GM18870 (cell line): Measurements from ENCODE around the gene JMJD8.

Source experiments
- ATAC-seq: cut with Tn5 transposase; IDR thresholded peaks from one replicate; pipeline ENCODE4 v1.9.1; 2021; ENCODE audit warnings: moderate library complexity; ENCODE audit not compliant: unreplicated experiment

The JMJD8 gene

DNA sequence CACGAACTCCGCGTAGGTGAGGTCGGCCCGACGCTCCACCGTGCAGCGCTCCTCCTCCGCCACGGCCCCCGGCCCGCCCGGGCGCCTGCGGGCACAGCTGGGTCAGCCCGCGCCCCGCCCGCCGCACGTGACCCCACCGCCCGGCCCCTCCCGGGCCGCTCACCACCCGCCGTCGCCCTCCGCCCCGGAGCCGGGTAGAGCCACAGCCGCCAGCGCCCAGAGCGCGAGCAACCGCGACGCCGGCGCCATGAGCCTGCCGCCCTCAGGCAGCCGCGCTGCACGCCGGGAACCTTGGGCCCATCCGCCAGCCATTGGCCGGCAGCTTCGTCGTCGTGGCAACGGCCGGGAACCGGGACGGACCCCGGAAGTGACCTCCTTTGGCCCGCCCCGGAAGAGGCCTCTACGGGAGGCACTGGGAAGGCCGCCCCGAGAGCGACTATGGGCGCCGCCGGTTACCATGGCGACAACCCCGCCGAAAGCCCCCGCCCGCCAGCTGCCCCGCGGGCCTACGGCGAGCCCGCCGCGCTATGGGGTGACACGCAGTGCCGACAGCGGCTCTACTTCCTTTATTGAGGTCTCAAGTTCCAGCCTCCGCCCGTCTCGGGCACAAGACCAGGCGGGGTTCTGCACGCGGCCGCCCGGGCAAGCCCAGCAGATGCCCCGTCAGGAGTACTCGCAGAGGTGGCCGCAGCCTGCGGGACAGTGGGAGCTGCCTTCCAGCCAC lies at the start of gene JMJD8:
Gene JMJD8 (minus strand): TSS at position 264 of the 724 bp plus-strand sequence. CDS start 15 bp downstream, at position 249.
- peak; percentile 53 for ATAC-seq

DNA sequence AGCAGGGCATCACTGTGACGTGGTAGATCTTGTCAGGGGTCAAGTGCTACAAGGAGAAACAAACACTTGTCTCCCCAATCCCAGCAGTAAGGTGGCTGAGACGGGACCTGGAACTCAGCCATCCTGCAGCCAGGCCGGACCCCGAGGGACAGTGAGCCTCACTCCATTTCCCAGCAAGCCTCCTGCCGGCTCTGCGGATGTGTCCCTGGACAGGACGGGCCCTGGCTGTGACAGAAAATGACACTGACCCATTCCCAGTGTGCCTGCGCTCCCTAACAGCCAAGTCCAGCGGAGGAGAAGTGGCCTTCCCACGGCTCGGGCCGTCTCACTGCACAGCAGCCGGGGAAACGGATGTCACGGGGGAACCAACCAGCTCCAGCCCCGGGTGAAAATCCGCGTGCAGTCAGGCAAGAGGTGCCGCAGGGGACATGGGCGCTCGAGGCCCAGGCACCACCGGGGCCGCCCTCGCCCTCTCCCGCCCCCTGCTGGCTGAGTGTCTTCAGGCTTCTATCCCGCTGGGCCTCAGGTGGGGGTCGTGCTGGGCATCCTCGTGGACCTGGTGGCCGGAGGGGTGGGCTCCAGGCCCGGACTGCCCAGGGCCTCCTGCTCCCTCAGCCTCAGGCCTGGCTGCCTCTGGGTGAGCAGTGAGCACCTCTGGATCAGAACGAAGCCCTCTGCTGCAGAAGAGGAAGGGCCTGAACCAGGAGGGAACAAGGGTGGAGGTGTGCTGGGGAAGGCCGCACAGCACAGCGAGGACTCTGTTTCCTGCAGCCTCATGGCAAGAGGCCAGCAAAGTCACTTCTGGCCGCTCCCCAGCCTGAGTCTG lies 49.5 kb upstream of the JMJD8 start:
- ATAC-seq, result no peak

DNA sequence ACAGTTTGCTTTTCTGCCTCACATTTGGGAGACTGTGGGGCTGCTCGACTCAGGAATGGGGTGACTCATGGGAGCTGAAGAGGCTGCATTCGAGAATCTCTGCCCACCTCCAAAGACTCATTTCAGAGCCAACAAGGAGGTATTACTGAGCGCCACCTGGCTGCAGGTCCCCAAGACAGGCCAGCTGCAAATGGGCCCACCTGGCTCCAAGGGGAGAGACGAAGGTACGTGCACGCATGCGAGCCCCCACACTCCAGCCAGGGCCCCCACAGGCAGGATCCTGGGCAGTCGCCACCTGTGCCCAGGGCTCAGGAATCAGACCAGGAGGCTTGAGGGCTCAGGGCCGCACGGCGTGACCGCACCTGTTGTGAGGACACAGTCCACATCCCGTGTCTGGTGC lies 48.8 kb upstream of the JMJD8 start:
- ATAC-seq, result no peak

DNA sequence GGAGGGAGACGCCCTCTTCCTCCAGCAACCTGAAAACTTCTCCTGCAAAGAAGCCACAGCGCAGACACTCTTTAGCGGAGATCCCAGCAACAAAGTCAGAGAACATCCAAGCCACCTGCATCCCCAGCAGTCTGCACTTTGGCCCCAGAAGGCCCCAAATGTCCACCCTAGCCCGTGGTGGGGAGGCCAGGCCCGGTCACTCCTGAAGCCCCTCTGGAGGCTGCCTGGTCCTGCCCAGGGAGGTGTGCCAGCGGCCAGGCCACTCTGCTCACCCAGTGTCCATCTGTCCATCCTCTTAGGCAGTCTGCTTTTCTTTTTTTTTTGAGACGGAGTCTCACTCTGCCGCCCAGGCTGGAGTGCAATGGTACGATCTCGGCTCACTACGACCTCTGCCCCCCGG lies 48.2 kb upstream of the JMJD8 start:
- ATAC-seq, result no peak

DNA sequence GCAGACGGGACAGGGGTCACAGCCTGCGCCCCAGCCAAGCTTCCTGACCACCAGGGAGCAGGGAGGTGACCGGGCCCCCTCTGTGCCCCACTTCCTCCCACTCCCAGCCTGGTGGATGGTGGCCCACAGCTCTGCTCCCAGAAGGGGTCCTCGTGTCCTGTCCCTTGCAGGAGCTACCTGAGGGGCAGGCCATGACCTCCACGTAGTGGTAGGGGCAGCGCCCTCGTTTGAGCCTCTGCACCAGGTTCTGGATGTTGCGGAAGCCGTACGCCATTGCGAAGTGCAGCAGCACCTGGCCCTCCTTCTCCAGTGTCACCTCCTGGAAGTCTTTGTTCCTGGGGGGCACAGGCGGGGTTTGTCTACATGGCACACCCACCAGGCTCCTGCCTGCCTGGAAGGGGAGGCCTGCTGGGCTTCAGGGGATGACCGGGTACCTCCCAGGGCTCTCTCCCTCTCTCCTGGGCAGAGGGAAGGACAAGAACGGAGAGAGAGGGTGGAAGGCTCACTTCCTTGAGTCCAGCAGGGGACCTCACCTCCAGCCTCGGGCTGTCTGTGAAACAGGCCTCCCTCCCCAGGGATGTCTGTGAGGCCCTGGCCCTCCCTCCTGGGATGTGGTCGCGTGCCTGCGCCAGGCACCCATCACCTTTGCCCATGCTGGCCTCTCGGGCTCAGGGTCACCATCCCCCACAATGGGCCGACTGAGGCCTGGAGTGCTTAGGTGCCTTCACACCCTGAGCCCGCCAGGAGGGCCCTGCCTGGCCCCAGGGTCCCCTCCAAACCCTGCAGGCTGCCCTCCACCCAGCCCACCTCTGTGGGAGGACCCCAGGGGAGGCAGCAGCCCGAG lies 46.8 kb upstream of the JMJD8 start:
- no peak for ATAC-seq

DNA sequence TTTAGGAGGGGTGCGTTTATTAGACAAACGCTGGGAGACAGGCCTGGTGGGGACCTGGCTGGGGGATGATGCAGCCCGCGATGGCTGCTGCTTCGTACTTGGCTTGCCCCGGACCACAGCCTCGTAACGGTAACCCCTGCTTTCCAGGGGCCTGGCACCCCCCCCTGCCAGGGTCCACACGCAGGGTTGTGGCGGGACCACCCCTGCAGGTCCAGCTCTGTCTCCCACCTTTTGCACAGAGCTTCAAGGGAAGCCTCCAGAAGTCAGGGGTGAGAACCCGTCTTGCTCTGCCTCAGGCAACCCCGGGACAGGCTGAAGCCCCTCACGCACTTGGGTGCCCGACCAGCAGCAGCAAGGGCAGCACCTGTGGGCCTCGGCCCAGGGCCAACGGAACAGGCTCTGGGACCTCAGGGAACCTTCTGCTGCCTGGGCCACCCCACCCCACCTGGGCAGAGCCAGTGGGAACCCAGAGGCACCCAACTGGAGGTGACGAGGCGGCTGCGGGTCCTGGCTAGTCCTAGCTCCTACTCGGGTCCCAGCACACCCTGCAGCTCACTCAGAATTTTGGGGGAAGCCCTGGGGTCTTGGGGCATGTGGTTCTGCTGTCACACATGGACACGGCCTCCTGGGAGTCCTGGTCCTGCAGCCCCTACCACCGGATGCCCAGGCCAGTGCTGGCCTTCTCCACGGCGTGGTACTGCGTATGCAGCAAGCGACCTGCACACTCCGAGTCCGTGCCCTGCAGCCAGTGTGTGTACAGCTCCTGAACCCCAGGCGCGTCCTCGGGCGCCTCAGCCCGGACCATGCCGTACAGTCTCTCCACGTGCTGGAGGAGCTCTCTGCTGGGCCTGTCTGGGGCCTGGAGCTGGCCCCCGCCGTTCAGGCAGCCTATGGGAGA lies 45.9 kb upstream of the JMJD8 start:
- ATAC-seq, result no peak

DNA sequence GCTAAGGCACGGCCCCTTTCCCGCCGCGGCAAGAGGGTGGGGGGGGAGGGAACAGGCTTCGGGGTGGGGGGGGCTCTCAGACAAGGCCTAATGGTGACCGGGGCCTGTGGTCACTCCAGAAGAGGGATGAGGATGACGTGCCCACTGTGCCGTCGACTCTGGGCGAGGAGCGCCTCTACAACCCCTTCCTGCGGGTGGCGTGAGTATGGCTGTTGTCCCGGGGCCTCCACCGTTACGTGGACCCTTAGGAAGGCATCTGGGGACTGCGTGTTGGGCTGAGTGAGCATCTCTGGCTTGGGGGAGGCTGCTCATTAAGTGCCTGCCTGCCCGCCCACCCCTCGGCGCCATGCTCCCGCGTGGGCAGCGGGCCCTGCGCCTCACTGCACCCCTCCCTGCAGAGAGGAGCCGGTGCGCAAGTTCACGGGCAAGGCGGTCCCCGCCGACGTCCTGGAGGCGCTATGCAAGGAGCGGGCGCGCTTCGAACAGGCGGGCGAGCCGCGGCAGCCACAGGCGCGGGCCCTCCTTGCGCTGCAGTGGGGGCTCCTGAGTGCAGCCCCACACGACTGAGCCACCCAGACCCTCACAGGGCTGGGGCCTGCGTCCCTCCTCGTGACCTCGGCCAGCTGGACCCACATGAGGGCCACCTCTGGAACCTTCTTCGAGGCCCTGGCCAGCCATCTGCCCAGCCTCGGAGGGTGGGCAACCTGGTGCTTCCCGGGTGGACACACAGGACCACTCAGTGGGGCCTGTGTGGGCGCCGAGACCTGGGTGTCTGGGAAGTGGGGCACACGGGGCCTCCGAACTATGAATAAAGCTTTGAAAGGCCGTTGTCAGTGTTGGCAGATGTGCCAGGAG lies 45.0 kb upstream of the JMJD8 start:
- no peak for ATAC-seq

- no peak for ATAC-seq
These were observed 44.2 kb upstream of the JMJD8 start for GRCh38 chr16:728131-728889.

DNA sequence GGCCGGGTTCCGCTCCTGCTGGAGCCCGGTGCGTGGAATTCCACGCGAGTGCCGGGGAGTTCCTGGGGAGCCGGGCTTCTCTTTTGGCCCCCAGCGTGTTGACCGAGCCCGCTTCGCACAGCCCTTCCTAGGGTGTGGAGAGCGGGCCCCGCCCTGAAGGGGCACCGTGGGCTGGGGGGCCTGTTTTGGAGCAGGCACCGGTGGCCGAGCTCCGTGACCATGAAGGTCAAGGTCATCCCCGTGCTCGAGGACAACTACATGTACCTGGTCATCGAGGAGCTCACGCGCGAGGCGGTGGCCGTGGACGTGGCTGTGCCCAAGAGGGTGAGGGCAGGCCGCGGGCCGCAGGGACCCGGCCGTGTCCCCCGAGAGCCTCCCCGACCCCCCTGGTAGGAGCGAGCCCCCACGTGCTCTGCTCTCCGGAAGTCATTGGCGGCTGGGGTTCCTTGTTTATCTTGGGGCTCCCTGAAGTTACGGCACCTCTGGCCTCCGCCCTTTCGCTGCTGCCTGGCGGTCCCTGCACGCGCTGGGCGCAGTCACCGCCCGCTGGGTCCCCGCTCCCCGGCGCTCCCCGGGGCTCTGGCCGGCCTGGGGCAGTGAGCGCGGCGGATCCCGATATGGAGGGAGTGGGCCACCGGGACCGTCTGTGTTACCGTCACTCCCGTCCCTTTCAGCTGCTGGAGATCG lies 43.3 kb upstream of the JMJD8 start:
- no peak for ATAC-seq

- no peak for ATAC-seq
These were observed 42.5 kb upstream of the JMJD8 start, which contains the start of the genes CCDC78 and HAGHL for GRCh38 chr16:726438-727290. CCDC78 (minus strand) TSS chr16:726443; CDS start chr16:726367, 76 bp downstream. HAGHL (plus strand) TSS chr16:727106; CDS start chr16:727510, 404 bp downstream.

- no peak for ATAC-seq
These were observed 42.0 kb upstream of the JMJD8 start for GRCh38 chr16:726188-726437.

GRCh38 chr16:725463-726187 lies 41.5 kb upstream of the JMJD8 start:
- ATAC-seq, result no peak

GRCh38 chr16:725041-725376 lies 40.9 kb upstream of the JMJD8 start:
- ATAC-seq, result no peak

DNA sequence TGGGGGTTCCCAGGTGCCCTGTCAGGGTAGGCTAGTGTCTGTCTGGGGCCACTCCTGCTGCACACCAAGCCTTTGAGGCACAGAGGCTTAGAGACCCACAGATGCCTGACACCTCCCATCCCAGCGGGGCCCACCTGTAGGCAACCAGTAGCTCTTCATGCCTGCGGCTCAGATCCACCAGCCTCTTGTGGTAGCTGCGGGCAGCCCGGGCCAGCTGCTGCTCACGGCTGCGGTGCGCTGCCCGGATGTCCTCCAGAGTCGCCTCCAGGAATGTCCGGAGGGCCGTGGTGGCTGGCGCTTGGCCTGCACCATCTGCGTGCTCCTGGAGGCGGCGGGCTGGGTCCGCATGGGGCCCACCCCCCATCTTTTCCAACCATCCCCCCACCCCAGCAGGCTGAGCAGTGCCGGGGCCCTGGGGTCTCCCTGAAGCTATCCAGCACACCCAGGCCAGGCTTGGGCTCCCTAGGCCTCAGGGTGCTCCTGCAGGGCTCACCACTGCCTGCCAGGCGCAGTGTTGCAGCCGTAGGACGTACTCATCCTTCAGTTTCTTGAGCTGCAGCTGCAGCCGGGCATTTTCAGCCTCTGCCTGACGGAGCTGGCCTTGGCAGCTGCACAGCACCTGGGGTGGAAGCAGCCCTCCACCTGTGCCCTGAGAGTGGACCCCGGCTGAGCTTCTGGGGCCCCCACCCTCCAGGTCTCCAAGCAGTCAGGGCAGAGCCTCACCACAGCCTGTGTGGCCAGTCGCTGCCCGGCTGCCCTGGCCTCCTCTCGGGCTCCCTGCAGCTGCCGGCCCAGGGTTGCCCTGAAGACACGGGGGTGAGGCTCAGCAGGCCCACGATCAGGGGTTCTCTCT lies 40.3 kb upstream of the JMJD8 start:
- ATAC-seq, result no peak

DNA sequence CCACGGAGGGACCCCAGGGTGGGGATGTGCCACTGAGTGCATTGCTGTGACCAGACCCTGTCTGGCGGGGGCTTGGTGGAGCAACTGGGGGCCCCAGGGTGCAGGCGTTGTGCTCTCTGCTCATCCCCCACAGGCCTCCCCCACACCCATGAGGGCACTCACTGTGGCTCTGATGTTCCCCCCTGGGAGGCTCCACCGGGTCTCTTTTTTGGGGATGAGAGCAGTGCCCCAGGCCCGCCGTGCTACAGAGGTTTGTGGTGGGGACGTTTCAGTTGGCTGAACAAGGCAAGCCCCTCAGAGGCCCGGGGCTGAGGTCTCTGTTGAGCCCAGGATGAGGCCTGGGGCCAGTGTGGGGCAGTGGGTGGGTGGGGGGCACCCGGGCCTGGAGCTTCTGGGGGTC lies 39.6 kb upstream of the JMJD8 start:
- no peak for ATAC-seq
